Glomerular visceral epithelial cell (primary cell): ENCODE data around the gene FYB1.
"Not testable (repeated sequence)": the region's sequence is repeated elsewhere in the genome, so short reads cannot be mapped to it uniquely, and the experiment has no call there.

Source experiments
- DNase-seq: peaks from one replicate; pipeline ENCODE4 v3.0.0-alpha.2; 2016; ENCODE audit errors: extremely low spot score

The FYB1 gene

DNA sequence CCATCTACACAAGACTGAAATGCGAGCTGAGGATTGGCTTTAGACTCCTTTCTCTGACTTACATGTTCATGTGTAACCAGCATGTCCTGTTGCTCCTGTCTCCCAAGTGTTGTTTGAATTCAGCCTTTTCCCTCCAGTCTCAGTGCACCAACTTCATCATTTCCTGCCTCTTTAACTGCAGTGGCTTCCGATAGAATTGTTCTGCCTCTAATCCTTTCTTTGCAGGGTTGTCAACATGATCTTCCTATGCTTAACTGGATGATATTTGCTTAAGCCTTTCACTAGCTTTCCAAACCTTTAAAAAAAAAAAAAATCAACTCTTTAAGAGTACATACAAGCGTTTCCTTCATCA lies 6.7 kb upstream of the FYB1 start:
- no peak for DNase-seq

DNA sequence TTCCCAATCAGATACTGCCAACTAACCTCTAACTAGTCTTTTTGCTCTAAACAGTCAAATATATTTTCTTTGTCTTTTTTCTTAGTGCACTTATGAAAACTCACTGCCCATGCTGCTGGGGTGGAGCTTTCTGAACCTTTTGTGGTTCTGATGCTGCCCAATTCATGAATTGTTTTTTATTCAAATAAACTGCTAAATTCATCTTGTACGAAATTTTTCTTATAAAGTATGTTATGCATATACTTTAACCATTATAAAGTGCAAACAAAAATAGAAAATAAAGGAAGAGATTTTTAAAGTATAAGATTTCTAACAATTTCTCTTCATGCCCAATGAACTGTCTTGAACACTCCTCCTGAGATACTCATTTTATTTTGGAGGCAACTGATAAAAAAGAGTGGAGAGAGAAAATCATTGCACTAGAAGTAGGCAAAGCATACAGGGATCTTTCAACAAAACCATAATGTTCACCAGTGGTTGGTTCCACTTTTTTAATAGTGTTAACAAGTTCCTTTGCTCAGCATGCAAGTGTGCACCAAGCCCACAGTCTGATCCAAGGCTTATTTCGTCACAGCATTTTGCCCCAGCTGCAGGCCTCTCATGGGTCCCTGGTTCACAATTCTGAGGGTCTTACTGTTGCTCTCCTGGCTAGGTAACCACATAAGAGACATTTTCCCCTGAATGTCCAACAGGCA lies 6.2 kb upstream of the FYB1 start:
- no peak for DNase-seq

DNA sequence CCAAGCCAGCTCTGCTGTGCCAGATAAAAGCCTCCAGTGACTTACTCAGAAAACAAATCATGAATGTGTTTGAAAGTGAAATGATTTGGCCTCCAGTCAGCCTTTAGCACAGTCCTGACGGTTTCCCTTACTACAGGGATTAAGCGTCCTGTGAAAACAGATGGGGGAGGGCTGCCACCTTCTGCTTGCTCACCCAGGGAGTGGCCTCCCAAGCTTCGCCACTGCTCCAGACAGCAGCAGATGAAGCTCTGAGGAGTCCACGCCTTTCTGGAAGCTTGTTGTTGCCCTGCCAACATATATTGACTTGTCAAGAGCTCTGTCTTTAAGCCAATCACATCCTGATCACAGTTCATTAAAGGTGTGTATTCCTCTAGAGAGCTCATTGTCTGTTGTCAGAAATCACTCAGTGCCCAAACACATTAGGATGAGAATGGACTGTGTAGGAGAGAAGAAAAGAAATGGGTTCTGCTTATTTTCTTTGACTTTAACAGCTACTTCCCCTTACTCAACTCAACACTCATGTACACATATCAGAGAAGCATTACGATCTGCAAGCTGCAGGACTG lies 4.9 kb upstream of the FYB1 start:
- DNase-seq: no peak

DNA sequence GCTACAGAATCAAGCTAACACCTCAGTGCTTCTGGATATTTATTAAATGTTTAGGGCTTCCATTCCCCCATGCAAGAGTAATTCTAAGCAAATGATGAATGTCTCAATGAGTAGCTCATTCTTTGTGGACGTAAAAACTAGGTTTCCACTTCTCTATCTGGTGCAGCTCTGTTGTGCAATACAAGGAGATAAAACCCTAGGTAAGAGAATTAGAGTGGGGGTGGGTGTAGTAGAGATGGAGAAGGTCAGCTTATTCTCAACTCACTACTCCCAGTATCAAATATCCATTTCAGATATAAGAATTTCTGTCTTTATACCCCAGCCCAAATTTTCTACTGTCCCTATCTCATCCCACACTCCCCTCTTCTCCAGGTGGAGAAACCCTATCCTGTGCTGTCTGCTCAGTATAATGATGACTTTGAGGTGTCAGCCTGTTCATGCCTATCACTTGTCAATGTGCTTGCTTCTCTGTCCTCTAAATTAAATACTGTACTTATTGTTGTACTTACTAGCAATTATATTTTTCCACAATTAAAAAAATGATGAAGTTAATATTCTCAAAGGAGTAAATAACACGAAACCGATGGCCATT lies 4.3 kb upstream of the FYB1 start:
- no peak for DNase-seq

DNA sequence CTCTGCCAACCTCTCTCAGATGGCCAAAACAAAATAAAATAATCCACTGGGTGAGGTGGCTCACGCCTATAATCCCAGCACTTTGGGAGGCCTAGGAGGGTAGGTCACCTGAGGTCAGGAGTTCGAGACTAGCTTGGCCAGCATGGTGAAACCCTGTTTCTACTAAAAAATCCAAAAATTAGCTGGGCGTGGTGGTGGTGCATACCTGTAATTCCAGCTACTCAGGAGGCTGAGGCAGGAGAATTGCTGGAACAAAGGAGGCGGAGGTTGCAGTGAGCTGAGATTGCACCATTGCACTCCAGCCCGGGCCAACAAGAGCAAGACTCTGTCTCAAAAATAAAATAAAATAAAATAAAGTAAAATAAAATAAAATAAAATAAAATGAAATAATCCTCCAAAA lies 2.3 kb upstream of the FYB1 start:
- not testable (repeated sequence) for DNase-seq

DNA sequence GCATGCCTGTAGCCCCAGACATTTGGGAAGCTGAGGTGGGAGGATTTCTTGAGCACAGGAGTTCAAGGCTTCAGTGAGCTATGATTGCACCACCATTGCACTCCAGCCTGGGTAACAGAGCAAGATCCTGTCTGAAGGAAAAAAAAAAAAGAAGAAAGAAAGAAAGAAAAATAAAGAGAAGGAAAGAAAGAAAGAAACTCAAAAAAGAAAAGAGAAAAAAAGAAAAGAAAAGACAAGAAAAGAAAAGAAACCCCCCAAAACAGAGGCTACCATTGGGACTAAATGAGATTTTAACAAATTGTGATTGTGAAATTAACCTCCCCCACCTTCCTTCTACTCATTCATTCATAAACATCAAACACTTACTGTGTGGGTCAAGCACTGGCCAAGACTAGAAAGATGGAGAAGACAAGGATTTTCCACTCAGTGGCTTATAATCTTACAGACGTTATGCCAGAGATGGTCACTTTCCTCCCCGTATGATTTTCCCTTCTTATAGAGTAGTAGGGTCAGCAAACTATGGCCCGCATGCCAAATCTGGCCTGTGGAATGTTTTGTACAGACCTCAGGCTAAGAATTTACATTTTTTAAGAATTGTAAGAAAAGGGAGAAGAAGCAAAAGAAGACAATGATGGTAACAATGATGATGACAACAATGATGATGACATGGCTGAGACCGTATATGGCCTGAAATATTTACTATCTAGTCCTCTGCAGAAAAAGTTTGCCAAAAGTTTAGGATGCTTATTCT lies 1.1 kb upstream of the FYB1 start:
- no peak for DNase-seq

DNA sequence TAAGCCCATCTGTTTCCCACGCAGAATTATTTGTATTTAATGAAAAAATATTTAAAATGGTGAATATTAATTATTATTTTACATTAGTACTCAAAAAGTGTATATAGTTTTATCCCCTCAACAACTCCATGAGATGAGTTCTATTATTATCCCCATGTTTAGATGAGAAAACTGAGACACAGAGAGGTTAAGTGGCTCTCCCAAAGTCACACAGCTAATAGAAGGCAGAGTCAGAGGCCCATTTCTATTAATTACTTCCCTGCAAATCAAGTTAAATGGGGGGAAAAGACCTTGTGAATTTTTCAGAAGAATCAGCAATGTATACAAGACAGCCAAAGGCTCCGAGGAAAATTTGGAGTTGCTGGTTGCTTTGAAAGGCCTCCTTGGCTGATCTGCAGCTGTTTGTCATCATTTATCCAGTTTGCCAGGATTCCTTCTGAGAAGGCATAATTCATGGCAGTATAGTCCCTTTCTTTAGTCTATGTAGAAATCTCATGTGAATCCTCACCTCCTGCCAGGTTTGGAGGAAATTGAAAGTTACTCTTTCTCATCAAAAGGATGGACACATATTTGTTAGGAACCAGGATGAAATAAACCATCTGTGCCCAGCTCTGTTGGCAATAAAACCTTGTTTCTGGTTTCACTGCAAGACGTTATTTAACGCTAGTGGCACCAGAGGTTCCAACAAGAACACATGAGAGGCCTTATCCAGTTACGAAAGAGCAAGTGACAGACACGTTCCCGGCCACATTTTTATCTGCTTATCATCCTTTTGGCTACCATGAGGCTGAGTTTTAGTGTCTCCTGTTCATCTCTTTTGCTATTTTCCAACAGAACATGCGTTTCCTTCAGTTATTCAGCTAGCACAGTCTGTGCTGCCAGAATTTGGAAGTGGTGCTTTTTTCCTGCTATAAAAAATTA lies 621 bp downstream of the FYB1 start:
- no peak for DNase-seq

DNA sequence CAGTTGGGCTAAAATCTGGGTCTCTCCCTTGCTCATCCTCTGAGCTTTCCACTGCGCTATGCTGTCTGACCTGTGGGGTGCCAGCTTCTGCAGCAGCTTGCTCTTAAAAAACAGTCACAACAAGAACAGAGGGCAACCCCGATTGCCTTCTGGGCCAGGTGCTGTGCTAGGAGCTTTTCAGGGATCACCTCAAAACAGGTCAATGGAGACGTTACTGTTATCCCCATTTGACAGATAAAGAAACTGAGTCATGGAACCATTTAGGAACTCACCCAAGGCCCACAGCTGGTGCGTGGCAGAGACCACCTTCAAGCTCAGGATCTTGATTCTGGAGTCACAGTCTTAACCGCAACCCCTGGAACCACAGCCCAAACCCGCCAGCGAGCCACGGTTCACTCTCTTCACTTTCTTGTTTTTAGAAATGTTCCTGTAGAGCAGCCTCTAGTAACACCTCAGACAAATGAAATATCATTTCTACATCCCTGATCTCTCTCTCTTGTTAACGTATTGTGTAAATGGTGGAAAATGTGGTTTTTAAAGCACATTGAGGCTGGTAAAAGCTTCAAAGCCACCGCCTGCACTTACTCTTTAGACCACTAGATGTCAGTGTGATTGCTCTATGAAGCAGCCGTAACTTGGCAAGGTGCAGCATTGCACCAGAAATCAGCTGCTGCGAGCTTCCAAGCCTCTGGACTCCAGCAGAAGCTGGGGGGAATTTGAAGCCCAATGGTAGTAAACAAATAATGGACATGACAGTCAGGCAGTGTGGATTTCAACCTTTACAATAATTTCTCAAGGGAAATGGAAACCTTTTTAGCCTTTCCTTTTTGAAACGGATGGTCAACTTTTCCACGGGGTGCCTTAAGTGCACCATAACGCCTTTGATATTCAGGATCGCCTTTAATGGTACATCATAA lies 1.7 kb downstream of the FYB1 start:
- peak; percentile 75 for DNase-seq

DNA sequence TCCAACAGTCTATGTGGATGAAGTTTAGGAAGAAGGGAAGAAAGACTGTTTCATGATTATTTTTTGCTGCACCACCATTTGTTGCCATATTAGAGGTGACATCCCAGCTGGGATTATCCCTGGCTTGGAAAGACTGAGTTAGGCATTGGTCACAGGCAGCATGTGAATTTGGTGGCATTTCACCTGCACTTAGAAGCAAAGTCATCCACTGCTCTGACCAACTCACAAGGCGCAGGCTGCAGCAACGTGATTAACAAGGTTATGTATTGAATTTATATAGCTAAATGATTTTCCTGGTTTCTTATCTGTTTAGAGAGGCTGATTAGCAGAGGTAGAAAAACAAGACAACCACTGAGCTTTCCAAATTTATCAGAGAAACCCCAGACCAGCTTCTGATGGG lies 2.7 kb downstream of the FYB1 start:
- DNase-seq: no peak

DNA sequence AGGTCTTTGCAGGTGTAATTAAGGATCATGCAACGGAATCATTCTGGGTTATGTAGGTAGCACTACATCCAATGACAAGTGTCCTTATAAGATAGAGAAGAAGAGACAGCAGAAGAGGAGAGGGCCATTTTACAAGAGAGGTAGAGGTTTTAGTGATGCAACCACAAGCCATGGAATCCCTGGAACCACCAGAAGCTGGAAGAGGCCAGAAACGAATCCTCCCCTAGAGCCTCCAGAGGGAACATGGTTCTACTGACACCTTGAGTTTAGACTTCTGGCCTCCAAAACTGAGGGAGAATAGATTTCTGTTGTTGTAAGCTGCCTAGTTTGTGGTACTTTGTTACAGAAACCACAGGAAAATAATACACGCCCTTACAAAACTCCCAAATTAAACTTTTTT lies 3.5 kb downstream of the FYB1 start:
- DNase-seq: no peak

DNA sequence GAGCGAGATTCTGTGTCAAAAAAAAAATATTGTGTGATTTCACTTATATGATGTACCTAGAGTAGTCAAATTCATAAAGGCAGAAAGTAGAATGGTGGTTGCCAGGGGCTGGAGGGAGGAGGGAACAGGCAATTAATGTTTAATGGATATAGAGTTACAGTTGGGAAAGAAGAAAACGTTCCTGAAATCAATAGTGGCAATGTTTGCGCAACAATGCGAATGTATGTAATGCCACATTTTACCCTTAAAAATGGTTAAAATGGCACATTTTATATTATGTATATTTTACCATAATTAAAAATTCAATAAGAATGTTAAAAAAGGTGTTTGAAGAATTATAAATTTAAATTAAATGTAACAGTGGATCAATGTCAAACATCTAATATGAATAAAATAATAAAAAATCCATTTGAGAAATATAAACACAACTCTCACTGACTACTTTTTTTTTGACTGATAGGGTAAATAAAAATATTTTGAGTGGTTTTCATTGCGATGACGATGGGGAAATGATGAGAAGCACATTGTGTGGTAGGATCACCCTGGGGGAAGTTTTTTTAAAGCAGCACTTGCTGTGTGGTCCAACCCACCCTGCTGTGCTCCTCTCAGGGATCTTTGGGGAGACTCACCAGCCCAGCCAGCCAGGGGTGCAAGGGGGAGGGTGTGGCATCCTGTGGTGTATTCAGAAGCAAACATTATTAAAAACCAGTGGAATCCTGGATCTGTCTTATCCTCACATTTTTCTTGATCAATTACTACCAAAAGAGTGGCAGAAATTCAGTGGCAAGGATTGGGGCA lies 4.3 kb downstream of the FYB1 start:
- no peak for DNase-seq

DNA sequence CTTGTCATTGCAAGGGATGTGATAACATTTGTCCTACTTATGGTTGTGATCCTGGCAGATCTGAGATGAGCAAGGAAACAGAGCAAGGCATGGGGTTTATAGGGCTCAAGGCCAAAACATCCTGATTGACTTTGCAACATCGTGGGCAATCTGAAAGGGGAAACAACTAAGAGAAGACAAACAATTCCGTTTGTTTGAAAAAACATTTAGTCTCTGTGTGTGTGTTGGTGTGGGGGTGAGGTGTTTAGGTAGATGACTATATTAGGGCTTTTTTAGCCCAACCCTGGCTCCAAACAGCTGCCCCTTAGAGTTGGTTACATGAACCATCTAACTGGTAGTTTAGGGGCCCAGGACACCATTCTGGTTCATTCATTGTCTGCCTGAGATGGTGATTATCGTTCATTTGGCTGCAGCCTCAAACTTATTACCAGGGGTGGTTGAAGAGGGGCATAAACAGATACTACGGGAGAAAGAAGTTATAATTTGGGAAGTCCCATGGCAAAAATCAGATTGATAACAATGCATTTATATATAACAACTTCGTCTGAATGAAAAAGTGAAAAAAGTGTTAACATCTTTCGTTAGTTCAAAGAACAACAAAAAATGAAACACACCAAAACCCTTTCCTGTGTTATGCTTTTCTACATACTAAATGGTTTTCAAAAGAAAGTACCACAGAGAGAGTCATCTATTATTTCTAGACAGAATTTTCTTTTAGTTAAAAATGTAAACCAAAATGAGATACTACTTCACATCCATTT lies 5.7 kb downstream of the FYB1 start:
- DNase-seq: no peak

DNA sequence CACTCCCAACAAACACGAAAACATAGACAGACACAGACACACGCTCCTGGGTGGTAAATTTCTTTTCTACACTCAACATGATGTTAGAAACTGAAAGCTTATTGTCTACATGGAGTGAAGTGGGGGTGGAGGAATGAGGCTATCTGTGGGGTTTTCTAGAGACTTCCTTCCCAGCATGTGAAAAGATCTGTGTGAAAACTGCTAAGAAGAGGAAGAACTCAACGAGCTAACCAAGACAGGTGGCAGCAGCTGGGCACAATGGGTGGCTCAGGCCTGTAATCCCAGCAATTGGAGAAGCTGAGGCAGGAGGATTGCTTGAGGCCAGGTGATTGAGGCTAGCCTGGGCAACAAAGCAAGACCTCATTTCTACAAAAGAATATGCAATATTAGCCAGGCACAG lies 7.6 kb downstream of the FYB1 start:
- no peak for DNase-seq

DNA sequence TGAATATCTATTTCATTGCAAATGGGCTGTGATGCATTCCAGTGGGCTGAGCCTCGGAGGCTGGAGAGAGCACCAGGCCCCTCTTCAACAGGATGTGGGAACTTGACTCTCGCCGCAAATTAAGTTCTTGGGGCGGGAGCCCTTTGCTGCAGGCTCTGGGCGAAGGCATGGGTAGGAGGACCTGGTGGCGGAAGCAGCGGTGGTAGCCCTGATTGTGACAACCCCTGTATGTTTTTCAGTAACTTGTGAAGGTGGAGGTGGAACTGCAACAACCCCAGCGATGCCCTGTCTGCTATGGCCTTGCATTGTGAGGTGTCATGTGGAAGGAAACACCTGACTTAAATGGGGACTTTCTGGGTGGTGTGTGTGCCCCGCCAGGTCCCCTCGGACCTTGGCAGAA lies 9.4 kb downstream of the FYB1 start:
- DNase-seq: no peak

DNA sequence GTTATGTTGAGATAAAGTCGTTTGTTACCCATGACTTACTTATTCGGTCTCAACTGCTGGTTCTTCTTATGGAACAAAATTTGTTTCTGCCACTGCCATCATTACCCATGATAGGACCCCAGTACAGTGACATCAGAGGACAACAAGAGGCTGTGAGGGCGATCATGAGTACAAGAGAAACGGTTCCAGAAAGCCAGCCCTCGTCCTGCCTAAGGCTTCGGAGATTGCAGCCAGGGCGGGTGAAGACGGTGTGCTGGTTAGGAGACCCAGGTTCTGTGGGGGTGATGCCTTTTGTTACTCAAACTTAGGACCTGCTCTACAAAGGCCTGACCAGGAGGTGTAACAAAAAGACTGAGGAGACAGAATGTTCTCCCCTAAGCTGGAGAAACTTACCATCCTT lies 10.9 kb downstream of the FYB1 start:
- DNase-seq: no peak

DNA sequence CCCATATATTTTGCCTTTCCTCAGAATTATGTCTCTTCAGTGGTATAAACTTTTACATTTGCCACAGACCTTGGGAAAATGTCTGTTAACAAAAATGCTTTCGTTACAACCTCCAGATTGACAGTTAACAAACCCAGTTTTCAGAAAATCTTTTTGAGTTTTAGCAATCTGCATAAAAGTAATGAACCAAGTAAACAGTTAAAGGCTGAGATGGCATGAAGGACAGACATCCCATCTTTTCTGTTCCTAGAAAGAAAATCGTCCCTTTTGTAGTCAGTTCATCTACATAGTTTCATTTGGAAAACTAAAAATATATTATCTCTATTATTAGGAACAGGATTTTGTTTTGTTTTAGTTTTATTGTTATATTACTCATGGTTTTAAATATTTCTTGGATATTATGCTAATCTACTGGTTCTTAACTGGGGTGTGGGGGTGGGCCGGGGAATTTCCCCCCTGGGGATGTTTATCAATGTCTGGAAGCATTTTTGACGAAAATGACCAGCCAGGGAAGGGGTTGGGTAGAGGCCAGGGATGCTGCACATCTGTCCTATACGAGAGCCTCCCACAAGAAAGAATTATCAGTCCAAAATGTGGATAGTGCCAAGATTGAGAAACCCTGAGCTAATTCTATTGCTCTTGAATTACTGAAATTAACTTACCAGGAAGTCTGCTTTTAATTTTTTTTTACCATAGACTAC lies 11.9 kb downstream of the FYB1 start:
- DNase-seq: no peak

DNA sequence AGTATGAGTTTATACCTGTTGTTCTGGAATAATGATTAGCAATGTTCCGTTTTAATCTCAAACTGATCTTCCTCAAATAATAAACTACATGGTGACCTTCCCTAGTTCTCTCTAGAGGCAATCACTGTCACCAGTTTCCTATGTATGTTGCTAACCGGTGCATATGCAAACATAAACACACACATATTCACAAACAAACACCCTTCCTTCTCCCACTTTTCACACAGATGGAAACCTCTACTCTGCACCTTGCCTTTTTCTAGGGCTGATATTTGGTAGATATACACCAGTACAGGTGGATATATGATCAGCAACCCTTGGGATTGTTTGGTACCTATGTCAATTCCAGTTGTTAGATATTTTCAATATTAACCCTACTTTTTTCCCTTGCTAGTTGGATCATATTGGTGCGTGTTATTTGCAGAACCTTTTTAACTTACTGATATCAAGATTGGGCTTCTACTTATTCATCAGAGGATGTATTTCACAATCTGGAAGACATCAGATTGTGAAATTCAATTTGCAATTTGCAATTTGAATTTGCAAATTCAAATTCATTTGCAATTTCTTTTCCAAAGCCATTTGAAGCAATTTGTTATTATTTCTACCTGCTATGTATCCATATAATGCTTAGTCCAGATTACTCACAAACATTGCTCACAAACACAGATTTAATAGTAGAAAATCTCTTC lies 12.6 kb downstream of the FYB1 start:
- DNase-seq: no peak

DNA sequence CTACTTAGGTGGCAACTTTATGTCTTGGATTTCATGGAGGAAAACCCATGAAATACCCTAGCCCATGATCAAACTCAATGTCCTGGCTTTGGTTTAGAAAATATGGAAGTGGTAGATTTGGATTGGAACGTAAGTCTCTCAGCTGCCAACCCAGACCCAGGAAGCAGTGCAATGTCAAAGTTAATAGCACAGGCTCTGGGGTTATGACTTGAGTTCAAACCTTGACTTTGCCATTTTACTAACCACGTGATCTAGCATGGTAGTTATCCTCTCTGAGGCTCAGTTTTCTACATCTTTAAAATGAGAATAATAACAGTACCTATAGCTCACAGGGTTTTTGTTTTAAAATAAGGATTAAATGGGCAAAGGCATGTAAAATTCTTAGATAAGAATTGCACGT lies 13.8 kb downstream of the FYB1 start:
- no peak for DNase-seq
